Superior temporal gyrus (tissue), 1 donor: Measurements from ENCODE around the gene LRRC57.

Experiments
- DNase-seq: peaks from one replicate; pipeline ENCODE4 v3.0.0-alpha.2; 2016; ENCODE audit errors: extremely low spot score

LRRC57 gene

GRCh38 chr15:42491539-42492225 is 56.9 kb downstream of the LRRC57 start:
- no peak for DNase-seq

DNA sequence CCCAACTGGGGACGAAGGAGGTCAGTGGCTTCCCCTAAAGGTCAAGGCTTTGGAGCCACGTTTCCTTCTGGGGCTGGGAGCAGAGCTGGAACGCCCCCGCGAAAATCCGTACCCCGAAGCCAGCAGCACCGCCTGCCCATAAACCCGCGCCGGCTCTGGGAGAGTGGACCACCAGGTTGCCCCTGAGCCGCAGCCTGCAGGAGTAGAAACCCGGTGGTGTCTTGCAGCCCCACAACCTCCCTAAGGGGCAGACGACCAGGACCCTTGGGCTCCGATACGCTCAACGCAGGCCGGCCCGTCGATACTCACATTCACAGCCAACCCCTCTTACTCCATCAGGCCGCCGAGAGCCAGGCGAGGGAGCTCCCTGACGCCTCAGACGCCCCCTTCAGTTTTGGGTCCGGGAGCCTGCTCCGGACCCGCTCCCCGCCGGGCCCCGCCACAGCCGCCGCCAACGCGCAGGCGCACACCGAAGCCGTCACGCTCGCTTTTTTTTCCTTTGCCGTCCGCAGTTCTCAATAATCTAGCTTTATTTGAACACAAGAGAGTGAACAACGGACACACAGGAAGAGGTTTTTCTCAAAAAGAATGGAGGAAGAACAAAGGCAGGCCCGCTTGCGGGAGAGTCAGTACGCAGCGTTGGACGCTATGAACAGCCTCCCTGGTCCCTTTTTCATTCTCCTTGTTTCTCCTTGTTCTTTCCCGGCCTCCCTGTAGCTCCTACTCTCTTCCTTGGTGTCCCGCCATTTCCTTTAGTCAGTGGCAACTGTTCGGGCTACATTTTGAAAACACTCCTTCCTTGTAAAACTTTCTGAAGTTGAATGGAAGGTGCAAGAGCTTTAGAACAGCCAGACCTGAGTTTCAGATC is 57.7 kb downstream of the LRRC57 start, which contains the start of gene ZNF106:
ZNF106 (minus strand) TSS at position 471 of the 868 bp plus-strand sequence. CDS start 18,852 bp downstream, outside the sequence.
- peak; percentile 96 for DNase-seq

DNA sequence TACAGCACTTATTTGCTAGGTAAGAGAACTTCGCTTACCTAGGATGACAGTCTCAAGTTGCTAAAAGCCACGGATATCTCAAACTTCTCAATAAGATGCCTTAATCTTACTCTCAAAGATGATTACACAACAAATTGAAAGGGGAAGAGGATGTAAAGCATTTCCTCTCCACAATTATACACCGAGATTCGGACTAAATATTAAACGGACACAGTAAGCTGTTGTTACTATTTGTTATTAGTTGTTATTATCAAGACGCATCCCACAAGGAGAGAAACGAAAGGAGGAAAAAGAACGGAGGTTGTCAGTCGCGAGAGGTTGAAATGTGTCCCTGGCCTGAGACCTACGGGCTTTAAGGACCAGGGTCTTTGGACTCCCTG is 58.3 kb downstream of the LRRC57 start:
- peak; percentile 62 for DNase-seq
